Measurements from ENCODE around the gene AOPEP. TPM values are rescaled to one million over a fixed set of nuclear protein-coding genes. Genes with fewer than 3 reads are reported as not detected.

AOPEP gene
- total RNA-seq, 1 experiment from 2014 or later, result 14.4 TPM

DNA sequence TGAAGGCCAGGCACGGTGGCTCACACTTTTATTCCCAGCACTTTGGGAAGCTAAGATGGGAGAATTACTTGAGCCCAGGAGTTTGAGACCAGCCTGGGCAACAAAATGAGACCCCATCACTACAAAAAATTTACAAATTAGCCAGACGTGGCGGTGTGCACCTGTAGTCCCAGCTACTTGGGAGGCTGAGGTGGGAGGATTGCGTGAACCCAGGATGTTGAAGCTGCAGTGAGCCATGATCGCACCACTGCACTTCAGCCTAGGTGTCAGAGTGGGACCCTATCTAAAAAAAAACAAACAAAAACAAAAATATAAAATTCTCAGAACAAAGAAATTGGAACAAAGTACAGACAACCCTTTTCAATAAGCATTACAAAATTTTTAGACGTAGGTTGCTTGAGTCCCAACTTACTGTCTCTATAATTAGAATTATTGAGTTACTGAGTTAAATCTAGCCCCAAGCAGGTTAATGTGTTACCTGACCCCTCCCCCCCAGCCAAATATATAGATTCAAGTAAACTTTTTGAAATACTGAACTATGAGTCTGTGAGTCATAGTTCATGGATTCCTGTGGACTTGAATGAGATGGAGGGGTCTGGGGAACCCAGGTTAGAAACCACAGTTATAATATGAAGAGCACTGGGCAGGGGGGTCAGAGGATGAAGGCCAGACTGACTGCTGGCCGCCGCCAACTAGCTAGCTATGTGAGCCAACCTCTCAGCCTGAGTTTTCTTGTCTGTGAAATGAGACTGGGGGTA is 173.1 kb downstream of the AOPEP start (continued):
- no peak for TF ChIP-seq MYBL2 (CRISPR knock-in tag; IDR thresholded peaks at IDR 0.05)
- TF ChIP-seq IRF2 (CRISPR knock-in tag; IDR thresholded peaks at IDR 0.05; ENCODE audit: borderline replicate concordance, low read depth), result no peak
- TF ChIP-seq E2F5 (CRISPR knock-in tag; IDR thresholded peaks at IDR 0.05), result no peak
- TF ChIP-seq GTF2I (CRISPR knock-in tag; conservative IDR thresholded peaks at IDR 0.05), result no peak
- TF ChIP-seq ZNF671 (CRISPR knock-in tag; IDR thresholded peaks at IDR 0.05), result no peak

- Mint-ChIP-seq H3K36me3 (no peaks in the 10 kb centered on the region), H3K4me1 (peaks cover 27% of the 10 kb centered on the region), H3K27me3 (ENCODE audit: low read depth) (no peaks in the 10 kb centered on the region), H3K9me3 (no peaks in the 10 kb centered on the region), H3K4me3 (no peak overlapping the region), H3K27ac (no peak overlapping the region; the same call in 1 of the 2 replicates)
- POLR2A ChIA-PET, result no interaction called here
- ATAC-seq, result no peak
- DNase-seq (ENCODE audit: low spot score), result no peak
- CTCF ChIA-PET, result no interaction called here
- TF ChIP-seq KAT7 (CRISPR knock-in tag; IDR thresholded peaks at IDR 0.05; ENCODE audit: borderline replicate concordance) (no peak), ZMAT4 (CRISPR knock-in tag; IDR thresholded peaks at IDR 0.05) (no peak), NR1H2 (CRISPR knock-in tag; IDR thresholded peaks at IDR 0.05) (no peak), NFE2L1 (CRISPR knock-in tag; IDR thresholded peaks at IDR 0.05) (no peak), TEAD4 (CRISPR knock-in tag; IDR thresholded peaks at IDR 0.05) (no peak), SP1 (CRISPR knock-in tag; conservative IDR thresholded peaks at IDR 0.05) (no peak), CTCF (IDR thresholded peaks at IDR 0.05) (no peak), MLX (CRISPR knock-in tag; IDR thresholded peaks at IDR 0.05) (no peak), GRHL2 (CRISPR knock-in tag; IDR thresholded peaks at IDR 0.05; ENCODE audit: insufficient replicate concordance, severe bottlenecking) (no peak), ZNF416 (CRISPR knock-in tag; IDR thresholded peaks at IDR 0.05) (no peak), ERG (CRISPR knock-in tag; IDR thresholded peaks at IDR 0.05) (no peak), USF2 (CRISPR knock-in tag; IDR thresholded peaks at IDR 0.05) (no peak), ZNF219 (CRISPR knock-in tag; IDR thresholded peaks at IDR 0.05; ENCODE audit: borderline replicate concordance) (no peak), ZBTB43 (CRISPR knock-in tag; IDR thresholded peaks at IDR 0.05) (no peak), ZNF232 (CRISPR knock-in tag; IDR thresholded peaks at IDR 0.05) (no peak), PREB (CRISPR knock-in tag; IDR thresholded peaks at IDR 0.05; ENCODE audit: borderline replicate concordance) (no peak)
- TF ChIP-seq, protein P1, sequence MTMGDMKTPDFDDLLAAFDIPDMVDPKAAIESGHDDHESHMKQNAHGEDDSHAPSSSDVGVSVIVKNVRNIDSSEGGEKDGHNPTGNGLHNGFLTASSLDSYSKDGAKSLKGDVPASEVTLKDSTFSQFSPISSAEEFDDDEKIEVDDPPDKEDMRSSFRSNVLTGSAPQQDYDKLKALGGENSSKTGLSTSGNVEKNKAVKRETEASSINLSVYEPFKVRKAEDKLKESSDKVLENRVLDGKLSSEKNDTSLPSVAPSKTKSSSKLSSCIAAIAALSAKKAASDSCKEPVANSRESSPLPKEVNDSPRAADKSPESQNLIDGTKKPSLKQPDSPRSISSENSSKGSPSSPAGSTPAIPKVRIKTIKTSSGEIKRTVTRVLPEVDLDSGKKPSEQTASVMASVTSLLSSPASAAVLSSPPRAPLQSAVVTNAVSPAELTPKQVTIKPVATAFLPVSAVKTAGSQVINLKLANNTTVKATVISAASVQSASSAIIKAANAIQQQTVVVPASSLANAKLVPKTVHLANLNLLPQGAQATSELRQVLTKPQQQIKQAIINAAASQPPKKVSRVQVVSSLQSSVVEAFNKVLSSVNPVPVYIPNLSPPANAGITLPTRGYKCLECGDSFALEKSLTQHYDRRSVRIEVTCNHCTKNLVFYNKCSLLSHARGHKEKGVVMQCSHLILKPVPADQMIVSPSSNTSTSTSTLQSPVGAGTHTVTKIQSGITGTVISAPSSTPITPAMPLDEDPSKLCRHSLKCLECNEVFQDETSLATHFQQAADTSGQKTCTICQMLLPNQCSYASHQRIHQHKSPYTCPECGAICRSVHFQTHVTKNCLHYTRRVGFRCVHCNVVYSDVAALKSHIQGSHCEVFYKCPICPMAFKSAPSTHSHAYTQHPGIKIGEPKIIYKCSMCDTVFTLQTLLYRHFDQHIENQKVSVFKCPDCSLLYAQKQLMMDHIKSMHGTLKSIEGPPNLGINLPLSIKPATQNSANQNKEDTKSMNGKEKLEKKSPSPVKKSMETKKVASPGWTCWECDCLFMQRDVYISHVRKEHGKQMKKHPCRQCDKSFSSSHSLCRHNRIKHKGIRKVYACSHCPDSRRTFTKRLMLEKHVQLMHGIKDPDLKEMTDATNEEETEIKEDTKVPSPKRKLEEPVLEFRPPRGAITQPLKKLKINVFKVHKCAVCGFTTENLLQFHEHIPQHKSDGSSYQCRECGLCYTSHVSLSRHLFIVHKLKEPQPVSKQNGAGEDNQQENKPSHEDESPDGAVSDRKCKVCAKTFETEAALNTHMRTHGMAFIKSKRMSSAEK (CRISPR knock-in tag; IDR thresholded peaks at IDR 0.05; ENCODE audit: borderline replicate concordance), result no peak
Measured at GRCh38 chr9:94900222-94901018, 173.9 kb downstream of the AOPEP start.

Measured in WTC11 (cell line).